ENCODE measurements around the gene GJA4.
A peak's percentile ranks its signal among the peaks of the same experiment; 100 is the strongest.
"Not testable (repeated sequence)": the region's sequence is repeated elsewhere in the genome, so short reads cannot be mapped to it uniquely, and the experiment has no call there.

GJA4 gene

GRCh38 chr1:34792424-34792823 is 375 bp upstream of the GJA4 start:
- no peak for DNase-seq (ENCODE audit: low spot score)

- DNase-seq (ENCODE audit: low spot score), result no peak
These were observed 1.4 kb downstream of the GJA4 start for GRCh38 chr1:34794001-34794789.

- no peak for DNase-seq (ENCODE audit: low spot score)
These were observed 2.0 kb downstream of the GJA4 start for GRCh38 chr1:34794790-34795180.

GRCh38 chr1:34795916-34796315 is 3.1 kb downstream of the GJA4 start:
- no peak for DNase-seq (ENCODE audit: low spot score)

- no peak for DNase-seq (ENCODE audit: low spot score)
These were observed 4.2 kb downstream of the GJA4 start for GRCh38 chr1:34796990-34797389.

- DNase-seq (ENCODE audit: low spot score), result no peak
These were observed 7.4 kb downstream of the GJA4 start for GRCh38 chr1:34800214-34800613.

GRCh38 chr1:34803770-34804169 is 11.0 kb downstream of the GJA4 start:
- no peak for DNase-seq (ENCODE audit: low spot score)

- DNase-seq (ENCODE audit: low spot score), result peak; percentile 72
These were observed 13.6 kb downstream of the GJA4 start for GRCh38 chr1:34806396-34806795.

- no peak for DNase-seq (ENCODE audit: low spot score)
These were observed 15.4 kb downstream of the GJA4 start for GRCh38 chr1:34808051-34808810.

- DNase-seq (ENCODE audit: low spot score), result not testable (repeated sequence)
These were observed 18.0 kb downstream of the GJA4 start for GRCh38 chr1:34810781-34811180.

- DNase-seq (ENCODE audit: low spot score), result no peak
These were observed 23.5 kb downstream of the GJA4 start for GRCh38 chr1:34816332-34816731.

- no peak for DNase-seq (ENCODE audit: low spot score)
These were observed 24.0 kb downstream of the GJA4 start for GRCh38 chr1:34816778-34817177.

GRCh38 chr1:34818862-34819261 is 26.1 kb downstream of the GJA4 start:
- DNase-seq (ENCODE audit: low spot score), result not testable (repeated sequence)

GRCh38 chr1:34822202-34822601 is 29.4 kb downstream of the GJA4 start:
- no peak for DNase-seq (ENCODE audit: low spot score)

- DNase-seq (ENCODE audit: low spot score), result no peak
These were observed 32.1 kb downstream of the GJA4 start for GRCh38 chr1:34824817-34825454.

- DNase-seq (ENCODE audit: low spot score), result no peak
These were observed 32.8 kb downstream of the GJA4 start for GRCh38 chr1:34825455-34826091.

- DNase-seq (ENCODE audit: low spot score), result no peak
These were observed 34.6 kb downstream of the GJA4 start for GRCh38 chr1:34827341-34827941.

- DNase-seq (ENCODE audit: low spot score), result no peak
These were observed 35.8 kb downstream of the GJA4 start for GRCh38 chr1:34828611-34829010.

- peak; percentile 48 for DNase-seq (ENCODE audit: low spot score)
These were observed 36.5 kb downstream of the GJA4 start for GRCh38 chr1:34829250-34829649.

GRCh38 chr1:34831721-34832246 is 39.0 kb downstream of the GJA4 start:
- DNase-seq (ENCODE audit: low spot score), result no peak

GRCh38 chr1:34833711-34834110 is 40.9 kb downstream of the GJA4 start:
- DNase-seq (ENCODE audit: low spot score), result no peak

All from GM03348 (cell line).